Measurements from ENCODE around the gene IL7R.

DNA sequence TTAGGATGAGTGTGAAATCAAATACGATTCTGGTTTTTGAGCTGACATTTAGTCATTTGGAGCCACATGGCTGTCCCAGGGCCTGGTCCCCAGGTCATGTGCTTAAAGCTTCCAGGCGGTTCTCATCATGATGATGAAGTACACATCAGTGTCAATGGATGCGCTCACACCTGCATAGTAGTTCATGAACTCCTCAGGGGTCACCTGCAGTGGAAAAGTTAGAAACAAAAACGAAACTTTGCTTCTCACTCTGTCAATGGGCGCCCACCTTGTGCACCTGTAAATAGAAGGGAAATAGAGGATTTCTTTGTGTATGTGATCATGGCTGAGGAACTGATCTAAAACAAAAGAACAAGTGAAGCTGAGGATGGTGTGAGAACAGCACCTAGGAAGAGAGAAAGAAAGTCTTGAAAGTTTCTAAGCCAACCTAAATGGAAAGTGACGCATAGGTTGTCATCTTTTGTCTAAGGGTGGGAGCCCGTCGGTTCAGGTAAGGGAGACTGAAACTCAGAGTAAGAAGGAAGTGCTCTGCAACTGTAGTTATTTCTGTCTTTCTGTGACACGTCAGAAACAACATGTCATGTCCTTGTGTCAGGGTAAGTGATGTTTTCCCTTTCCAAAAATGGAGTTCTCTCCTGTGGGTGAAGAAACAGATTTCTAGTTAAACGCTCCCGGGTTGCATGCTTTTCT, 47.9 kb downstream of the IL7R start:
- TF ChIP-seq, protein P1, sequence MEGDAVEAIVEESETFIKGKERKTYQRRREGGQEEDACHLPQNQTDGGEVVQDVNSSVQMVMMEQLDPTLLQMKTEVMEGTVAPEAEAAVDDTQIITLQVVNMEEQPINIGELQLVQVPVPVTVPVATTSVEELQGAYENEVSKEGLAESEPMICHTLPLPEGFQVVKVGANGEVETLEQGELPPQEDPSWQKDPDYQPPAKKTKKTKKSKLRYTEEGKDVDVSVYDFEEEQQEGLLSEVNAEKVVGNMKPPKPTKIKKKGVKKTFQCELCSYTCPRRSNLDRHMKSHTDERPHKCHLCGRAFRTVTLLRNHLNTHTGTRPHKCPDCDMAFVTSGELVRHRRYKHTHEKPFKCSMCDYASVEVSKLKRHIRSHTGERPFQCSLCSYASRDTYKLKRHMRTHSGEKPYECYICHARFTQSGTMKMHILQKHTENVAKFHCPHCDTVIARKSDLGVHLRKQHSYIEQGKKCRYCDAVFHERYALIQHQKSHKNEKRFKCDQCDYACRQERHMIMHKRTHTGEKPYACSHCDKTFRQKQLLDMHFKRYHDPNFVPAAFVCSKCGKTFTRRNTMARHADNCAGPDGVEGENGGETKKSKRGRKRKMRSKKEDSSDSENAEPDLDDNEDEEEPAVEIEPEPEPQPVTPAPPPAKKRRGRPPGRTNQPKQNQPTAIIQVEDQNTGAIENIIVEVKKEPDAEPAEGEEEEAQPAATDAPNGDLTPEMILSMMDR (IDR thresholded peaks at IDR 0.05): no peak
- no peak for TF ChIP-seq EP300 (IDR thresholded peaks at IDR 0.05)
